GM19324 (cell line): ENCODE measurements around the gene NDE1.
"Not testable (repeated sequence)": the region's sequence is repeated elsewhere in the genome, so short reads cannot be mapped to it uniquely, and the experiment has no call there.

ENCODE experiments used
- ATAC-seq: cut with Tn5 transposase; IDR thresholded peaks from one replicate; pipeline ENCODE4 v1.9.1; 2021; ENCODE audit warnings: mild to moderate bottlenecking, moderate library complexity; ENCODE audit not compliant: unreplicated experiment, low FRiP score

NDE1 gene

GRCh38 chr16:15649311-15649710, 734 bp upstream of the NDE1 start:
- not testable (repeated sequence) for ATAC-seq

- ATAC-seq: no peak
Measured at GRCh38 chr16:15649727-15650018, 372 bp upstream of the NDE1 start.

GRCh38 chr16:15650698-15651171, 690 bp downstream of the NDE1 start:
- ATAC-seq: no peak

GRCh38 chr16:15652293-15653001, 2.4 kb downstream of the NDE1 start:
- ATAC-seq: no peak

GRCh38 chr16:15653227-15653626, 3.2 kb downstream of the NDE1 start:
- ATAC-seq: no peak

- no peak for ATAC-seq
Measured at GRCh38 chr16:15654591-15654990, 4.5 kb downstream of the NDE1 start.

- not testable (repeated sequence) for ATAC-seq
Measured at GRCh38 chr16:15655561-15655960, 5.5 kb downstream of the NDE1 start.

- no peak for ATAC-seq
Measured at GRCh38 chr16:15658149-15658548, 8.1 kb downstream of the NDE1 start.

- ATAC-seq: no peak
Measured at GRCh38 chr16:15658556-15658955, 8.5 kb downstream of the NDE1 start.

GRCh38 chr16:15660203-15660601, 10.2 kb downstream of the NDE1 start:
- no peak for ATAC-seq

GRCh38 chr16:15665107-15665506, 15.1 kb downstream of the NDE1 start:
- no peak for ATAC-seq

- no peak for ATAC-seq
Measured at GRCh38 chr16:15667091-15667742, 17.2 kb downstream of the NDE1 start.

- ATAC-seq: no peak
Measured at GRCh38 chr16:15671530-15672117, 21.6 kb downstream of the NDE1 start.

GRCh38 chr16:15672127-15672513, 22.1 kb downstream of the NDE1 start:
- not testable (repeated sequence) for ATAC-seq

GRCh38 chr16:15672514-15673167, 22.6 kb downstream of the NDE1 start:
- ATAC-seq: no peak

- no peak for ATAC-seq
Measured at GRCh38 chr16:15674571-15674970, 24.5 kb downstream of the NDE1 start.

GRCh38 chr16:15676506-15676905, 26.5 kb downstream of the NDE1 start:
- ATAC-seq: no peak

- ATAC-seq: no peak
Measured at GRCh38 chr16:15677447-15677846, 27.4 kb downstream of the NDE1 start.

GRCh38 chr16:15682105-15682570, 32.1 kb downstream of the NDE1 start:
- no peak for ATAC-seq

- ATAC-seq: no peak
Measured at GRCh38 chr16:15686287-15686686, 36.2 kb downstream of the NDE1 start.

- no peak for ATAC-seq
Measured at GRCh38 chr16:15689290-15689689, 39.2 kb downstream of the NDE1 start.
